ENCODE data around the gene MRPS6. TPM values are rescaled to one million over a fixed set of nuclear protein-coding genes. Genes with fewer than 3 reads are reported as not detected.

MRPS6 gene
- total RNA-seq, 1 experiment from 2014 or later, result 115 TPM

GRCh38 chr21:34107606-34108005, 34.2 kb downstream of the MRPS6 start:
- CTCF ChIA-PET, result no interaction called here
- BruUV-seq (replicated peaks), result no TSS peak

GRCh38 chr21:34109075-34109474, 35.7 kb downstream of the MRPS6 start:
- Histone ChIP-seq H3K4me3 (ENCODE audit: low read depth, low read length, poor library complexity, severe bottlenecking) (no peak overlapping the region), H3K27ac (ENCODE audit: low read depth, low read length, poor library complexity, severe bottlenecking) (no peak overlapping the region), H3K27me3 (replicated peaks; ENCODE audit: insufficient read depth, low read depth, low read length, poor library complexity) (no peaks in the 10 kb centered on the region), H3K9me3 (ENCODE audit: low read depth, low read length, poor library complexity, severe bottlenecking) (no peaks in the 10 kb centered on the region), H3K36me3 (ENCODE audit: insufficient read depth, low read length, poor library complexity, severe bottlenecking) (no peaks in the 10 kb centered on the region), H3K4me1 (ENCODE audit: insufficient read depth, low read length, poor library complexity, severe bottlenecking) (peaks cover 4% of the 10 kb centered on the region)
- intact Hi-C loops (cut with micrococcal nuclease; ENCODE audit: unreplicated experiment), result no loop called here
- TF ChIP-seq EZH2 (IDR thresholded peaks at IDR 0.05; ENCODE audit: borderline replicate concordance, low read depth, low read length, poor library complexity, severe bottlenecking) (no peak), CTCF (conservative IDR thresholded peaks at IDR 0.05; ENCODE audit: low read depth, low read length) (no peak)
- BruUV-seq (replicated peaks), result no TSS peak
- POLR2A ChIA-PET (ENCODE audit: low non-redundant PET), result no interaction called here
- CTCF ChIA-PET, result no interaction called here
- no peak for DNase-seq (ENCODE audit: low spot score)

More at GRCh38 chr21:34107606-34108005, 34.2 kb downstream of the MRPS6 start:
- DNase-seq (ENCODE audit: low spot score), result no peak
- intact Hi-C loops (cut with micrococcal nuclease; ENCODE audit: unreplicated experiment), result no loop called here
- Histone ChIP-seq H3K9me3 (ENCODE audit: low read depth, low read length, poor library complexity, severe bottlenecking) (no peaks in the 10 kb centered on the region), H3K27ac (ENCODE audit: low read depth, low read length, poor library complexity, severe bottlenecking) (no peak overlapping the region), H3K36me3 (ENCODE audit: insufficient read depth, low read length, poor library complexity, severe bottlenecking) (no peaks in the 10 kb centered on the region), H3K27me3 (replicated peaks; ENCODE audit: insufficient read depth, low read depth, low read length, poor library complexity) (no peaks in the 10 kb centered on the region), H3K4me1 (ENCODE audit: insufficient read depth, low read length, poor library complexity, severe bottlenecking) (no peaks in the 10 kb centered on the region), H3K4me3 (ENCODE audit: low read depth, low read length, poor library complexity, severe bottlenecking) (no peak overlapping the region)
- POLR2A ChIA-PET (ENCODE audit: low non-redundant PET), result no interaction called here
- TF ChIP-seq EZH2 (IDR thresholded peaks at IDR 0.05; ENCODE audit: borderline replicate concordance, low read depth, low read length, poor library complexity, severe bottlenecking) (no peak), CTCF (conservative IDR thresholded peaks at IDR 0.05; ENCODE audit: low read depth, low read length) (no peak)

- no peaks in the 10 kb centered on the region for H3K36me3 ChIP-seq (ENCODE audit: insufficient read depth, low read length, poor library complexity, severe bottlenecking)
- intact Hi-C loops (cut with micrococcal nuclease; ENCODE audit: unreplicated experiment), result no loop called here
- no peaks in the 10 kb centered on the region for H3K9me3 ChIP-seq (ENCODE audit: low read depth, low read length, poor library complexity, severe bottlenecking)
- no peak for TF ChIP-seq EZH2 (IDR thresholded peaks at IDR 0.05; ENCODE audit: borderline replicate concordance, low read depth, low read length, poor library complexity, severe bottlenecking)
- TF ChIP-seq CTCF (conservative IDR thresholded peaks at IDR 0.05; ENCODE audit: low read depth, low read length), result no peak
- no peak overlapping the region for H3K27ac ChIP-seq (ENCODE audit: low read depth, low read length, poor library complexity, severe bottlenecking)
- no peaks in the 10 kb centered on the region for H3K27me3 ChIP-seq (replicated peaks; ENCODE audit: insufficient read depth, low read depth, low read length, poor library complexity)
- POLR2A ChIA-PET (ENCODE audit: low non-redundant PET), result no interaction called here
- no TSS peak for BruUV-seq (replicated peaks)
- peaks cover 5% of the 10 kb centered on the region for H3K4me1 ChIP-seq (ENCODE audit: insufficient read depth, low read length, poor library complexity, severe bottlenecking)
- DNase-seq (ENCODE audit: low spot score), result no peak
- H3K4me3 ChIP-seq (ENCODE audit: low read depth, low read length, poor library complexity, severe bottlenecking), result no peak overlapping the region
- CTCF ChIA-PET, result no interaction called here
Measured at GRCh38 chr21:34110594-34111202, 37.3 kb downstream of the MRPS6 start.
